Measurements from ENCODE around the gene CSHL1.
"Not testable (repeated sequence)": the region's sequence is repeated elsewhere in the genome, so short reads cannot be mapped to it uniquely, and the experiment has no call there.

Gene CSHL1

GRCh38 chr17:63881935-63882601 lies 29.0 kb downstream of the CSHL1 start, which contains the start of gene GH2:
TSS of gene GH2 (minus strand) at chr17:63881944. CDS start at chr17:63881801, 143 bp downstream.
- no peak for DNase-seq

- DNase-seq: not testable (repeated sequence)
Observed at GRCh38 chr17:63881337-63881736, 29.7 kb downstream of the CSHL1 start.

- DNase-seq: no peak
Observed at GRCh38 chr17:63880706-63881105, 30.4 kb downstream of the CSHL1 start.

- not testable (repeated sequence) for DNase-seq
Observed at GRCh38 chr17:63878413-63878812, 32.6 kb downstream of the CSHL1 start.

GRCh38 chr17:63874693-63875092 lies 36.4 kb downstream of the CSHL1 start:
- DNase-seq: not testable (repeated sequence)

GRCh38 chr17:63874061-63874626 lies 36.9 kb downstream of the CSHL1 start:
- not testable (repeated sequence) for DNase-seq

- DNase-seq: not testable (repeated sequence)
Observed at GRCh38 chr17:63873577-63873976, 37.5 kb downstream of the CSHL1 start, which contains the start of gene CSH2. TSS of gene CSH2 (minus strand) at chr17:63873677. CDS start at chr17:63873614, 63 bp downstream.

- DNase-seq: not testable (repeated sequence)
Observed at GRCh38 chr17:63871646-63872365, 39.3 kb downstream of the CSHL1 start.

GRCh38 chr17:63870292-63870665 lies 40.8 kb downstream of the CSHL1 start:
- not testable (repeated sequence) for DNase-seq

- DNase-seq: not testable (repeated sequence)
Observed at GRCh38 chr17:63869491-63870291, 41.4 kb downstream of the CSHL1 start.

GRCh38 chr17:63866625-63867024 lies 44.4 kb downstream of the CSHL1 start:
- not testable (repeated sequence) for DNase-seq

Measured in NCI-H2107 (cell line).